DND-41 (cell line): ENCODE data around the gene FBXW12.

ENCODE experiments used
- EZH2 ChIP-seq: IDR thresholded peaks from 3 replicates; pipeline ENCODE4 v1.6.1; 2012; ENCODE audit warnings: borderline replicate concordance, low read depth, mild to moderate bottlenecking, moderate library complexity, low read length, inconsistent platforms; ENCODE audit not compliant: severe bottlenecking
- TF ChIP-seq, protein P1 (sequence below): IDR thresholded peaks from 2 replicates; pipeline ENCODE4 v1.5.1; 2012; ENCODE audit warnings: borderline replicate concordance, low read length, moderate library complexity, mild to moderate bottlenecking; ENCODE audit not compliant: poor library complexity, severe bottlenecking; ENCODE audit errors: extremely low read depth

DNA sequence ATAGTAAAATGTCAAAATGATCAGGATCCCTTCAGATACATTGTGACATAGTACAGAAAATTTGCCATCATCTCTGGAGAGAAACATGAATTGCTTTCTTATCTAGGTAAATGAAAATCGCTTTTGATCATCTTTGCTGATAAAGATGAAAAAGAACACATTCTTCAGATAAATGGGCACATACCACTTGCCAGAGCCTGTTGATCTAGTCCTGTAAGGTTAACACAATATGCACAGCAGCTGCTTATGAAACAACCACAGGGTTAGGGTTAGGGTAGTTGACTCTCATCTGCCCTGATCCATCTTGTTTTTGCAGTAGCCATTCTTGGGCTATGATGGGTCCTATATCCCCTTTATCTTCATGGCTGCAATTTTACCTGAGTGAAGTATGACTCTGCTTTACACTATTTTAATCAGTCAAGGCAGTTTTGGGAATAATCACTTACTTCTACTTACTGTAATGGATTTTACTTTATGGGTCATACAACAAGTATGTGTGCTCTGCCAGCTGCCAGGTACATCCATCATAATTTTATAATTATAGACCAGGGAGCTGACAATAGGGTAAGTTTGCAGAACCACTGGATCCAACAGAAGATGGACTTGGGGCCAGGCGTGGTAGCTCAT, 26.0 kb upstream of the FBXW12 start:
- TF ChIP-seq, protein P1, sequence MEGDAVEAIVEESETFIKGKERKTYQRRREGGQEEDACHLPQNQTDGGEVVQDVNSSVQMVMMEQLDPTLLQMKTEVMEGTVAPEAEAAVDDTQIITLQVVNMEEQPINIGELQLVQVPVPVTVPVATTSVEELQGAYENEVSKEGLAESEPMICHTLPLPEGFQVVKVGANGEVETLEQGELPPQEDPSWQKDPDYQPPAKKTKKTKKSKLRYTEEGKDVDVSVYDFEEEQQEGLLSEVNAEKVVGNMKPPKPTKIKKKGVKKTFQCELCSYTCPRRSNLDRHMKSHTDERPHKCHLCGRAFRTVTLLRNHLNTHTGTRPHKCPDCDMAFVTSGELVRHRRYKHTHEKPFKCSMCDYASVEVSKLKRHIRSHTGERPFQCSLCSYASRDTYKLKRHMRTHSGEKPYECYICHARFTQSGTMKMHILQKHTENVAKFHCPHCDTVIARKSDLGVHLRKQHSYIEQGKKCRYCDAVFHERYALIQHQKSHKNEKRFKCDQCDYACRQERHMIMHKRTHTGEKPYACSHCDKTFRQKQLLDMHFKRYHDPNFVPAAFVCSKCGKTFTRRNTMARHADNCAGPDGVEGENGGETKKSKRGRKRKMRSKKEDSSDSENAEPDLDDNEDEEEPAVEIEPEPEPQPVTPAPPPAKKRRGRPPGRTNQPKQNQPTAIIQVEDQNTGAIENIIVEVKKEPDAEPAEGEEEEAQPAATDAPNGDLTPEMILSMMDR, result no peak
- no peak for TF ChIP-seq EZH2
